ENCODE data around the gene SLC9A5. TPM values are rescaled to one million over a fixed set of nuclear protein-coding genes. Genes with fewer than 3 reads are reported as not detected.

Gene SLC9A5
- total and polyA plus RNA-seq, 9 of the 15 experiments (the other 6 are each of a cell fraction or from before 2014, with no cell fraction given), result 0.06 to 3.1 (median 1.2) TPM

DNA sequence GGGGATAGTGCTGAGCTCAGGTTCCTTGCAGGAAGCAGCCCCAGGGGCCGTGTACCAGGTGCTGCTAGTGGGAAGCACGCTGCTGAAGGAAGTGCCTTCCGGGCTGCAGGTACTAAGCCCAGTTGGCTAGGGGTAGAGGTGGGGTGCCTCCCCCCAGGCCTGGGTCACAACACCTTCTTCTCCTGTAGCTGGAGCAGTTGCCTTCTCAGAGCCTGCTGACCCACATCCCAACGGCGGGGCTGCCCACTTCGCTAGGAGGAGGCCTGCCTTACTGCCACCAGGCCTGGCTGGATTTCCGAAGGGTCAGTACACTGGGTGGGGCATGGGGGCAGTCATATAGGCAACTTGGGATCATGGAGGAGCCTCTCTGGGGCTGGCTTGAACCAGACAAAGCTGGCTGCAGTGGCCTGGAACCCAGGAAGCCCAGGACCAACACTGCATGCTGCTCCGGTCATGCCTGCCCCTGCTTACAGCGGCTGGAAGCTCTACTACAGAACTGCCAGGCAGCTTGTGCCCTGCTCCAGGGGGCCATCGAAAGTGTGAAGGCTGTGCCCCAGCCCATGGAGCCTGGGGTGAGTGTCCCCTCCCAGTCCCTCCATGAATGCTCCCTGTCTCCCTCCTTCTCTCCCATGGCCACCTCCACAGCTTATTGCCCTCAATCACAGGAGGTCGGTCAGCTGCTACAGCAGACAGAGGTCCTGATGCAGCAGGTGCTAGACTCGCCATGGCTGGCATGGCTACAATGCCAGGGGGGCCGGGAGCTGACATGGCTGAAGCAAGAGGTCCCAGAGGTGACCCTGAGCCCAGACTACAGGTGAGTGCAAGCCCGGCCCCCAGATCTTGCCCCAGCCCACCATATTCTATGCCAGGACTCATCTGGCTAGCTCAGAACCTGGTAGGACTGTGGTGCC, 33.0 kb downstream of the SLC9A5 start (continued):
- TF ChIP-seq, protein P1, sequence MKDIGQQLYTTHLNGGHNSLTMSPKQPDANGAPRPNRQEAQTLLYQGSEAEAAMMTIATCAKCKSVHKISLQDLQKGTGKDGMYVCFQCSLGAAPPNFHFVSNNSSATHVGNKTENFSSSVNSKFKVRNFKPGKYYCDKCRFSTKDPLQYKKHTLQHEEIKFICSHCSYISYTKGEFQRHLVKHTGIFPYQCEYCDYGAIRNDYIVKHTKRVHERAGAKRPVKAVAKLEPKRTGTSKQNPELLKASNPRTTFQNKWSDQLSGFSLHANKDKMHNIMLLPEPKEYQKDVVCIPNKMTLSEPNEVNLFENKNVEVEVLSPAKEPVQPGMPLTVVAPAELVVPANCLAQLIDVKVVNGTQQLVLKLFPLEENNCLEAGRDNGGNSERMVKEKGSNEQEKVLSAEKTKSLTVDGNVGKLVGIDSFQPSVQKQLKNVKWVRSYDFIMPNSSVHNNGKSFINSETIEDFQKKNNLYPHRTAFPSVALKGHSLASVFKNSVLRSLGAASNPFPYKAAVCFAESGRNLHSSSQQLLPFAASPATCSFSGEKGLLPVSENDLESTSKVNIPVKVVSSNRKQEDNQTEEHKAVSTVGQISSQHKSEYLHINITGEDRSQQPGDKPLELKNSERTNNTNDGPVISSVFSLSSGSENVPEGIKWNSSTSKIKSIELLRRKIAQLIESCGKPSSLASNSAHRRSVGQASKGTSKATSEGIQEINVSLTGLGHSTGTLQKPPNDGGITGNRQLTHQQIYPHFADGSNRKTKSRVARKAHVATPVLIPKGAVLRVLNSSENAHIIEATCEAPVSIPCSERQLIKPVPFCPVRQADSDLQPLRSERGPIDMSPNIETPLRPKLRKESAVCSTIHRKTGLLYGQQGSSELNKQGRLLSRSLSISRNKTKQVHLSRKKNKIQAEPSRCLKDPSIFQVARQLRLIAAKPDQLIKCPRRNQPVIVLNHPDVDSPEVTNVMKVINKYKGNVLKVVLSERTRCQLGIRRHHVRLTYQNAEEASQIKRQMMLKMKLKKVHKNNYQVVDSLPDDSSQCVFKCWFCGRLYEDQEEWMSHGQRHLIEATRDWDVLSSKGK (CRISPR knock-in tag; IDR thresholded peaks at IDR 0.05), result no peak
- no peak for TF ChIP-seq ZNF134 (CRISPR knock-in tag; conservative IDR thresholded peaks at IDR 0.05)
- no peak for TF ChIP-seq HDGF (IDR thresholded peaks at IDR 0.05)
- TF ChIP-seq, protein P2, sequence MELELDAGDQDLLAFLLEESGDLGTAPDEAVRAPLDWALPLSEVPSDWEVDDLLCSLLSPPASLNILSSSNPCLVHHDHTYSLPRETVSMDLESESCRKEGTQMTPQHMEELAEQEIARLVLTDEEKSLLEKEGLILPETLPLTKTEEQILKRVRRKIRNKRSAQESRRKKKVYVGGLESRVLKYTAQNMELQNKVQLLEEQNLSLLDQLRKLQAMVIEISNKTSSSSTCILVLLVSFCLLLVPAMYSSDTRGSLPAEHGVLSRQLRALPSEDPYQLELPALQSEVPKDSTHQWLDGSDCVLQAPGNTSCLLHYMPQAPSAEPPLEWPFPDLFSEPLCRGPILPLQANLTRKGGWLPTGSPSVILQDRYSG (tag; conservative IDR thresholded peaks at IDR 0.05; ENCODE audit: low read depth), result no peak
- TF ChIP-seq TAF15 (IDR thresholded peaks at IDR 0.05; ENCODE audit: low read depth, low read length), result no peak
- TF ChIP-seq, protein P3, sequence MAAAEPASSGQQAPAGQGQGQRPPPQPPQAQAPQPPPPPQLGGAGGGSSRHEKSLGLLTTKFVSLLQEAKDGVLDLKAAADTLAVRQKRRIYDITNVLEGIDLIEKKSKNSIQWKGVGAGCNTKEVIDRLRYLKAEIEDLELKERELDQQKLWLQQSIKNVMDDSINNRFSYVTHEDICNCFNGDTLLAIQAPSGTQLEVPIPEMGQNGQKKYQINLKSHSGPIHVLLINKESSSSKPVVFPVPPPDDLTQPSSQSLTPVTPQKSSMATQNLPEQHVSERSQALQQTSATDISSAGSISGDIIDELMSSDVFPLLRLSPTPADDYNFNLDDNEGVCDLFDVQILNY (CRISPR knock-in tag; IDR thresholded peaks at IDR 0.05), result no peak
- no peak for TF ChIP-seq ZFP1 (CRISPR knock-in tag; IDR thresholded peaks at IDR 0.05)
- no peak for TF ChIP-seq OTX1 (CRISPR knock-in tag; IDR thresholded peaks at IDR 0.05)

Data from K562 (cell line).